ENCODE results near the gene CSNK2A2. TPM values are rescaled to one million over a fixed set of nuclear protein-coding genes. Genes with fewer than 3 reads are reported as not detected.

The CSNK2A2 gene
- polyA plus RNA-seq, 1 donor from 2014 or later: 10.1 TPM

DNA sequence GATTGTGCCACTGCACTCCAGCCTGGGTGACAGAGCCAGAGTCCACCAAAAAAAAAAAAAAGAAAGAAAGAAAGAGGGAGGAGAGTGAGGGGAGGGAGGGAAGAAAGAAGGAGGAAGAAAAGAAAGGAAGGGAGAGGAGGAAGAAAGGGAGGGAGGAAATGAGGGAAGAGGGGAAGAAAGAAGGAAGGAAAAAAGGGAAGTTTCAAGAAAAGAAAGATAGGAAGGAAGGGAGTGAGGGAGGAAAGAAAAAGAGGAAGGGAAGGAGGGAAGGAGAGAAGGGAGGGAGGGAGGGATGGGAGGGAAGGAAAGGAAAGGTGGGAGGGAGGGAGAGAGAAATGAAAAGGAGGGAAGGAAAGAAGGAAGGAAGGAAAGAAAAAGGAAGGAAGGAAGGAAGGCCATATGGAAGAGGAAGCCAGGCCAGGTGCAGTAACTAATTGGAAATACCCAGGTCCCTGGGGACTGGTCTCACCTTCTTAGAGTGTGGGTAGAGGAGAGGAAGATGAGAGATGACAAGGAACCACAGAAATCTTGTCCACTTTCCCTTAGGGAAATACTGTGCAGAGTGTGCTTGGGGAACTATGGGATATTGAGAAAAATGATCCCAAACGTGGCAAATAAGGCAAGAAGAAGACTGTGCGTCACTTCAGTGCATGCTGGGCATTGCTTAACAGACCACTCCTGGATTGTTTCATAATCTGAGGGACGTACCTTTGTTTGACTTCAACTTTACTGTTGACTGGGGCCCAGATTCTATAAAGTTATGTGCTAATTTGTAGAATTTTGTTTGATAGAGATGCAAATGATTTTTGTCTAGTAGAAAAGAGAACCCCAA lies 15.1 kb upstream of the CSNK2A2 start:
- Mint-ChIP-seq H3K4me3 (peak overlapping the region in 1 of 4 donors; percentile 13), H3K36me3 (no peaks in the 10 kb centered on the region), H3K27me3 (peaks cover 4% of the 10 kb centered on the region), H3K27ac (peak overlapping the region in 1 of 3 donors; percentile 47), H3K9me3 (peaks cover 0 to 6% (median 0%) of the 10 kb centered on the region in 3 donors), H3K4me1 (peaks cover 12 to 16% (median 14%) of the 10 kb centered on the region in 3 donors)

DNA sequence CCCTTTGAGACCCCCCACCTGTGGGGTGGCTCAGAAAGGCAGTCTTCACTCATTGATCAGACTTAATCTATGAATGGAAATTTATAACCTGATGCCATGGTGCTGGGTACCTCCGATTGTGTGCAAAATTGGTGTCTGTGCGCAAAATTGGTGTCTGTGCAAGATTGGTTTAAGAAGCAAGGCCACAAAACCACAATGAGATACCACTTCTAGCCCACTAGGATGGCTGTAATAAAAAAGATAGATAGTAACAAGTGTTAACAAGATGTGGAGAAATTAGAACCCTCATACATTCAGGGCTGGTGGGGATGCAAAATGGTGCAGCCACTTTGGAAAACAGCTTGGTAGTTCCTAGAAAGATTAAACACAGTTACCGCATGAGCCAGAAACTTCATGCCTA lies 13.9 kb upstream of the CSNK2A2 start:
- Mint-ChIP-seq H3K27me3 (no peaks in the 10 kb centered on the region), H3K36me3 (no peaks in the 10 kb centered on the region), H3K9me3 (peaks cover 0 to under 1% (median 0%) of the 10 kb centered on the region in 3 donors), H3K4me1 (peaks cover 12 to 16% (median 14%) of the 10 kb centered on the region in 3 donors), H3K4me3 (no peak overlapping the region), H3K27ac (peak overlapping the region in 1 of 3 donors; percentile 65)

DNA sequence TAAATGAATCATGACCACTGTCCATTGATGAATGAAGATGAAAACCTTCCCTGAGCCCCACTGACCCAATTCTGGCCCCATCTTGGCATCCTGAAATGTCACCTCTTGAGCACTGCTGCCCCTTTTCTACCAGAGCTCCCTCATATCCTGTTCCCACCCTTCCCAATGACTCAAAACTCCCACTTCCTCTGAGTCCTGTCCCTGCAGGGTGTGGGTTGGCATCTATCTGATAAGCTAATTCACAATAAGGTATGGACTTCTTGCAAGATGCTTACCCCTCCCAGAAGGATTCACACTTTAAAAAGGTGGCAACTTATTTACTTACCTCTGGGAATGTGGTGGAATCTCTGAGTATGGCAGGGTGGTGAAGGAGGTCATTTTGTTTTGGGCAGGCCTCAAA lies 13.3 kb upstream of the CSNK2A2 start:
- no peak overlapping the region for H3K4me3 Mint-ChIP-seq
- peaks cover 3% of the 10 kb centered on the region for H3K27me3 Mint-ChIP-seq
- H3K9me3 Mint-ChIP-seq: no peaks in the 10 kb centered on the region
- no peak overlapping the region for H3K27ac Mint-ChIP-seq
- peaks cover 12 to 16% (median 14%) of the 10 kb centered on the region in 3 donors for H3K4me1 Mint-ChIP-seq
- no peaks in the 10 kb centered on the region for H3K36me3 Mint-ChIP-seq

DNA sequence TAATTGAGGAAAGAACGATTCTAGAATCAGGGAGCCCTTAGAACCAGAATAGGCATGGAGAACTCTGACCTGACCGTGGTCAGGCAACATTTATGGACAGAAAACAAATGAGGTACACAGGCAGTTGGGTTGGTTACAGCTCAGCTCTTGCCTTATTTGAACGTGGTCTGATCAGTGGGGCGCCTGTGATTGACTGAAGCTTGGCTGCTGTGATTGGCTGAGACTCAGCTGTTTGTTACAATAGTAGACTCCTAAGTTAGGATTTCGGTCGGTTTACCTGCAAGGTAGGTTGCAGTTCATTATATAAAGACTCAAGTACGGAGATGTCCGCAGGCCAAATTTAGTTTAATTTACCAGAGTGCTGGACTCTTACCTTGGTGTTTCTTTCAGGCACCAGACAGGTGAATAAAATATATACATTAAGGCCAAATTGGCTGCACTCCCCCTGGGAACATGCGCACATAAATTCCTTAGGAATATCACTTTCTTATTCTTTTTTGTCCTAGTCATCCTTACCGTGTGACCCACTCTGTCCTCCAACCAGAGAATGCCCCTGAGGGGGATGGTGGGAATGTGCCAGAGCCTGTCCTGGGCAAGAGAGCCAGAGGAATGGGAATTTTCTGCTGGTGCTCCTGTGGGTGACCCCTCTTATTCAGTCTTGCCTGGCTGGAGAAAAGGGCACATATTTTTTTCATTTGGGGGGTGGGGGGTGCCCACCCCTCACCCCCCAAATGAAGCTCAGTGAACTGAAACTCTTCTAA lies 7.5 kb upstream of the CSNK2A2 start:
- Mint-ChIP-seq H3K4me1 (no peaks in the 10 kb centered on the region), H3K36me3 (no peaks in the 10 kb centered on the region), H3K9me3 (no peaks in the 10 kb centered on the region), H3K27ac (peak overlapping the region in 1 of 3 donors; percentile 79), H3K4me3 (no peak overlapping the region), H3K27me3 (peaks cover 5% of the 10 kb centered on the region)

DNA sequence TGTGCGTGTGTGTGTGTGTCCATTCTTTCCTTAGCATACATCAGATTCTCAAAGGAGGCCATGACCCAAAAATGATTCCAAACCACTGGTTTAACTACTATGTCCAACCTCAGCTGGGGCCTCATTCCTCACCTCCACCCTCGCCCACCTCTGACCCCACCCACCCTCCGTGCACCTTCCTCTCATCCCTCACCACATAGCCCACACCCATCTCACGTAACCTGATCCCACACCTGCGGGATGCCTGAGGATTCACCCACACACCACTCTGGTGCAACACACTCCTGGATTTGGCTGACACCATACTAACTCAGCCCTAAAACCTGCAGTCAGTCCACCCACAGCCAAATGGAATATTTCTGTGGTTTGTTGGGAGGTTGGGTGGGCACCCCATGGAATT lies 3.3 kb upstream of the CSNK2A2 start:
- peak overlapping the region in 1 of 4 donors; percentile 3 for H3K4me3 Mint-ChIP-seq
- peaks cover 7 to 14% (median 13%) of the 10 kb centered on the region in 3 donors for H3K4me1 Mint-ChIP-seq
- H3K27ac Mint-ChIP-seq: no peak overlapping the region
- H3K36me3 Mint-ChIP-seq: no peaks in the 10 kb centered on the region
- H3K9me3 Mint-ChIP-seq: no peaks in the 10 kb centered on the region
- H3K27me3 Mint-ChIP-seq: peaks cover 3% of the 10 kb centered on the region

DNA sequence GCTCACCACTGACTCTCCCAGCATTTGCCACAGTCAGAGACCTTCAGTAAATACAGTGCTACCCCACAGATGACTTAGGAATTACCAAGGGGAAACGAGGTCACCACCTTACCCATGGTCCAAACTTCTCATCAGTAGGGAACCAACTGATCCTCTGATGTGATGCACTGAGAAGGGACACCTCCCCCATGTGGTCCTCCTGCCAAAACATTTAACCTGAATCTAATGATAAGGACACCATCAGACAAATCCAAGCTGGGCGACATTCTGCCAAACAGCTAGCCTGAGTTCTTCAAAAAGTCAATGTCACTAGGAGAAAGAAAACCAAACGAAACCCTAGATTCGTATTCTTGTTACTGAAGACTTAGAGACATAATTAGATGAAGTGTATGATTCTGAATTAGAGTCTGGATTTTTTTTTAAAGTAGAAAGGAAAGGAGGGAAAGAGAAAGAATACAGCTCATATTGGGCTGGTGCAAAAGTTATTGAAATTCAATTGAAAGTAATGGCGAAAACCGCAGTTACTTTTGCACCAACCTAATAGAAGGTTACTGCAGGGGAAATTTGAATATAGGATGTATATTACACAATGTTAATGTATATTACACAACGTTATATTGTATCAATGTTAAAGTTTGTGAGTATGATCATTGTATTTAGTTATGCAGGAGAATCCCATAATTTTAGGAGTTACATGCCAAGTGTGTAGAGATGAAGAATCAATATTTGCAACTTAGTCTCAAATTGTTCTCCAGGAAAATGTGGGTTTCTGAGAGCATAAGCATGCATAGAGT lies 2.3 kb upstream of the CSNK2A2 start:
- H3K27ac Mint-ChIP-seq: no peak overlapping the region
- H3K4me3 Mint-ChIP-seq: peak overlapping the region in 2 of 4 donors; percentile 33 to 93
- H3K4me1 Mint-ChIP-seq: peaks cover 14 to 22% (median 16%) of the 10 kb centered on the region in 3 donors
- no peaks in the 10 kb centered on the region for H3K9me3 Mint-ChIP-seq
- peaks cover 3% of the 10 kb centered on the region for H3K27me3 Mint-ChIP-seq
- H3K36me3 Mint-ChIP-seq: no peaks in the 10 kb centered on the region

GRCh38 chr16:58198803-58199411 lies 1.0 kb upstream of the CSNK2A2 start:
- peaks cover 3% of the 10 kb centered on the region for H3K27me3 Mint-ChIP-seq
- H3K4me1 Mint-ChIP-seq: peaks cover 16 to 30% (median 21%) of the 10 kb centered on the region in 3 donors
- peak overlapping the region; percentile 77 to 93 (median 86) for H3K4me3 Mint-ChIP-seq
- H3K36me3 Mint-ChIP-seq: no peaks in the 10 kb centered on the region
- H3K27ac Mint-ChIP-seq: peak overlapping the region in 1 of 3 donors; percentile 61
- H3K9me3 Mint-ChIP-seq: no peaks in the 10 kb centered on the region

GRCh38 chr16:58197314-58198012 lies 443 bp downstream of the CSNK2A2 start:
- Mint-ChIP-seq H3K4me1 (peaks cover 18 to 35% (median 25%) of the 10 kb centered on the region in 3 donors), H3K9me3 (no peaks in the 10 kb centered on the region), H3K27me3 (peaks cover 3% of the 10 kb centered on the region), H3K4me3 (peak overlapping the region; percentile 78 to 98 (median 86)), H3K36me3 (no peaks in the 10 kb centered on the region), H3K27ac (peak overlapping the region in 2 of 3 donors; percentile 16 to 76)

DNA sequence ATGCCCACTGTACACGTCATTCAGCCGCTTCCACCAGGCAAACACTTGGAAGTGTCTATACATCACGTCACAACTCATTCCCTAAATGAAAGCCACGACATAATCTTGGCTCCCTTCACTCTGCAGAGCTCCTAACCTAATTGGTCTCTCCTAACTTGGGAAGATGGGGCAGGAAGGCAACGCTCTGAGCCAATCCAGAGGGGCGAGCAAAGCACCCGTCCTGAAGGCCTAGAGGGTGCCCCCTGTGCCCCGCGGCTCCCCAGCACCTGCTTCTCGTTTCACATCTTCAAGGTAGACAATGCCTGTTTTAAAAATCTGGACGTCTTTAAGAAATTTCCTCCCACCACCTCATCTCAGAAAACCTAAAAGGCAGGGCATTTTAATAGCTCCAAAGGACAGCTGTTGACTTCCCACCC lies 1.0 kb downstream of the CSNK2A2 start:
- peaks cover 18 to 37% (median 25%) of the 10 kb centered on the region in 3 donors for H3K4me1 Mint-ChIP-seq
- H3K27me3 Mint-ChIP-seq: no peaks in the 10 kb centered on the region
- H3K36me3 Mint-ChIP-seq: no peaks in the 10 kb centered on the region
- no peaks in the 10 kb centered on the region for H3K9me3 Mint-ChIP-seq
- H3K4me3 Mint-ChIP-seq: peak overlapping the region; percentile 78 to 98 (median 86)
- peak overlapping the region; percentile 16 to 76 (median 34) for H3K27ac Mint-ChIP-seq

DNA sequence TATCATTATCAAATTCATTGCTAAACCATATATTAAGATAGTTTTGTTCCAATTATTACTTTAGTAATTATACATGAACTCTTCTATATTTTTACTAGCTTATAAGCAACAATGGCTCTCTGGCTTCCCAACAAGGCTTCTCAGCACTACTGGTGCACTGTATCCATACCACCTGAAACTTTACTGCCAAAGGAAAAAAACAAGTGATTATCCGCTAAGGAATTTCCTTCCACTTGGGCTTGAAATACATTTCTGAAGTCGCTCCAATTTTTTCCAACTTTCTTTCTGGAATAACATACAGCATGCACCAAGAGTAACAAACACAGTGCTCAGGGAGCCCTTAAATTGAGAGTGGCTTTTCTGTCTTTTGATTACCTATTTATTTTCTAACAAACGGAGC lies 2.1 kb downstream of the CSNK2A2 start:
- no peaks in the 10 kb centered on the region for H3K9me3 Mint-ChIP-seq
- peak overlapping the region; percentile 21 to 78 (median 55) for H3K4me3 Mint-ChIP-seq
- no peaks in the 10 kb centered on the region for H3K36me3 Mint-ChIP-seq
- peak overlapping the region; percentile 16 to 62 (median 50) for H3K27ac Mint-ChIP-seq
- H3K27me3 Mint-ChIP-seq: no peaks in the 10 kb centered on the region
- peaks cover 18 to 42% (median 29%) of the 10 kb centered on the region in 3 donors for H3K4me1 Mint-ChIP-seq

DNA sequence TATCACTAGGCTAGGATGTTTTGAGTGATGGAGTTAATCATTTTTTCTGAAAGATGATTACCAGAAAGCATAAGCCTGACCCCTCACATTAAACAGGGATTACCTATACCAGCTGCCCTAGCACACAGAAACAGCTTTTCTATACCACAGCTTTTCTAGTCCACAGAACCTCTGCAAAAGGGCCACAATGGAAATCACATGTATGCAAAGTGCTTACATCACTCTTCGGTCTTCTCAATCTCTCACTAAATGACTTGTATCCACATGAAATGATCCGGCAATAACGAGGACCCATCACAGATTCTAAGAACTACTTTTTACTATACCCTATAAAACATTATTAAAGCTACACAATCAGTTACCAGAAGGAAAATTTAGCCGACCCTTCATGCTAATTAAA lies 2.6 kb downstream of the CSNK2A2 start:
- Mint-ChIP-seq H3K9me3 (no peaks in the 10 kb centered on the region), H3K36me3 (no peaks in the 10 kb centered on the region), H3K27me3 (no peaks in the 10 kb centered on the region), H3K4me1 (peaks cover 18 to 42% (median 31%) of the 10 kb centered on the region in 3 donors), H3K4me3 (peak overlapping the region in 1 of 4 donors; percentile 27), H3K27ac (no peak overlapping the region)

DNA sequence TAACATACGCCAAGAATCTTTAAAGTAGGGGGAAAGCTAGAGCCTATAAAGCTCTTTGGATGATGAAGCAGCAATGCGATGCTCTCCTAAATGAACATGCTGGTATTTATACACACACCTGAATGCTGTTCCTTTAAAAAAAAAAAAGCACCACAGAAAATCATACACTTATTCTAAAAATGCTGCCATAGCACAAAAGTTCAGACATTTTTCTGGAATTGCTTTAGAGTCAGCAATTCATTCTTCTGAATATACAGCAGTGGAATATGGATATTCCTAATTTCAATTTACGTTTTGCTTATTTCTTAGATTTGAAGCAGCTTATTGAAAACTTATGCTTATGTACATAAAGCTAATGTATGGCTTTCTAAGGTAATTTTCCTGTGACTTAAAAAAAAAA lies 3.1 kb downstream of the CSNK2A2 start:
- peak overlapping the region in 1 of 4 donors; percentile 27 for H3K4me3 Mint-ChIP-seq
- no peaks in the 10 kb centered on the region for H3K9me3 Mint-ChIP-seq
- no peaks in the 10 kb centered on the region for H3K36me3 Mint-ChIP-seq
- H3K27me3 Mint-ChIP-seq: no peaks in the 10 kb centered on the region
- peaks cover 18 to 42% (median 31%) of the 10 kb centered on the region in 3 donors for H3K4me1 Mint-ChIP-seq
- no peak overlapping the region for H3K27ac Mint-ChIP-seq

GRCh38 chr16:58187665-58188421 lies 10.1 kb downstream of the CSNK2A2 start:
- Mint-ChIP-seq H3K27me3 (no peaks in the 10 kb centered on the region), H3K4me1 (peaks cover 6 to 12% (median 7%) of the 10 kb centered on the region in 3 donors), H3K4me3 (no peak overlapping the region), H3K27ac (no peak overlapping the region), H3K36me3 (peaks cover 5% of the 10 kb centered on the region), H3K9me3 (no peaks in the 10 kb centered on the region)
